Mucosa of rectum (tissue), 2 donors: Measurements from ENCODE around the gene TTC3.

Experiments used
- H3K27ac ChIP-seq, 2 donors: one replicate each; pipeline ENCODE4 v1.7.0; 2013; ENCODE audit warnings: inconsistent platforms in 2 of 2, low read depth in 2 of 2, low read length in 2 of 2
- H3K27me3 ChIP-seq, 2 donors: one replicate each; pipeline ENCODE4 v1.7.0; 2013; ENCODE audit warnings: low read length in 2 of 2; ENCODE audit not compliant: control insufficient read depth in 2 of 2, insufficient read depth in 2 of 2
- H3K36me3 ChIP-seq, 2 donors: one replicate each; pipeline ENCODE4 v1.7.0; 2013; ENCODE audit warnings: low read length in 2 of 2; ENCODE audit not compliant: control insufficient read depth in 2 of 2, insufficient read depth in 2 of 2
- H3K4me1 ChIP-seq, 2 donors: one replicate each; pipeline ENCODE4 v1.7.0; 2013; ENCODE audit warnings: low read length in 2 of 2, mild to moderate bottlenecking in 1 of 2; ENCODE audit not compliant: control insufficient read depth in 2 of 2, insufficient read depth in 2 of 2
- H3K4me3 ChIP-seq, 2 donors: one replicate each; pipeline ENCODE4 v1.7.0; 2013; ENCODE audit warnings: low read length in 2 of 2
- H3K9ac ChIP-seq, 2 donors: one replicate each; pipeline ENCODE4 v1.7.0; 2013; ENCODE audit warnings: low read length in 2 of 2, low read depth in 1 of 2, mild to moderate bottlenecking in 1 of 2
- H3K9me3 ChIP-seq, 2 donors: one replicate each; pipeline ENCODE4 v1.7.0; 2013; ENCODE audit warnings: low read length in 2 of 2; ENCODE audit not compliant: control insufficient read depth in 2 of 2
- donor health status: healthy.
- donor health status: Normal muscosa, but diverticular disease.

Gene TTC3

GRCh38 chr21:37183749-37184148 lies 110.7 kb downstream of the TTC3 start:
- H3K36me3 ChIP-seq = peaks cover 38 to 41% of the 10 kb centered on the region in 2 donors
- peaks cover 0 to 2% of the 10 kb centered on the region in 2 donors for H3K4me1 ChIP-seq
- H3K27me3 ChIP-seq = no peaks in the 10 kb centered on the region

GRCh38 chr21:37184784-37185593 lies 111.9 kb downstream of the TTC3 start:
- Histone ChIP-seq H3K4me3 (no peak overlapping the region), H3K9ac (no peak overlapping the region), H3K27ac (no peak overlapping the region), H3K9me3 (no peaks in the 10 kb centered on the region), H3K36me3 (peaks cover 35 to 43% of the 10 kb centered on the region in 2 donors), H3K27me3 (no peaks in the 10 kb centered on the region), H3K4me1 (peaks cover 0 to 2% of the 10 kb centered on the region in 2 donors)

More at GRCh38 chr21:37183749-37184148, 110.7 kb downstream of the TTC3 start:
- H3K27ac ChIP-seq = no peak overlapping the region
- H3K9me3 ChIP-seq = no peaks in the 10 kb centered on the region
- H3K4me3 ChIP-seq = no peak overlapping the region
- no peak overlapping the region for H3K9ac ChIP-seq

DNA sequence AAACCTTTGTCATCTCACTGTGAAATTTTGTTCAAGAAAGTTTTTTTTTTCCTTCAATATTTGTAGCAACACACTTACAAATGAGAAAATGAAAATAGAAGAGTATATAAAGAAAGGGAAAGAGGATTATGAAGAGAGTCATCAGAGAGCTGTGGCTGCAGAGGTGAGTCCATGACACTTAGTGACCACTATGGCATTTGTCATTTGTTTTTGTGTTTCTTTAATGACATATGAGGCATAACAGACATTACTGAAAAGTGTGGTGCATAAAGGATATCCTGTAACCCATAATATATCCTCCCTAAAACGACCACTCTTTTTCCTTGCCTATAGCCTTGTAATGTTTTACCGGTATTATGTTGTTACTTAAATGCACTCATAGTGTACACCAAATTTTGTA lies 113.9 kb downstream of the TTC3 start:
- Histone ChIP-seq H3K27ac (no peak overlapping the region), H3K9me3 (no peaks in the 10 kb centered on the region), H3K36me3 (peaks cover 33 to 50% of the 10 kb centered on the region in 2 donors), H3K4me1 (no peaks in the 10 kb centered on the region), H3K4me3 (no peak overlapping the region), H3K27me3 (no peaks in the 10 kb centered on the region), H3K9ac (no peak overlapping the region)

- H3K9me3 ChIP-seq = no peaks in the 10 kb centered on the region
- H3K9ac ChIP-seq = no peak overlapping the region
- no peak overlapping the region for H3K27ac ChIP-seq
- peaks cover 35 to 50% of the 10 kb centered on the region in 2 donors for H3K36me3 ChIP-seq
- H3K4me1 ChIP-seq = no peaks in the 10 kb centered on the region
- H3K4me3 ChIP-seq = no peak overlapping the region
- H3K27me3 ChIP-seq = no peaks in the 10 kb centered on the region
Measured at GRCh38 chr21:37188825-37189224, 115.8 kb downstream of the TTC3 start.

DNA sequence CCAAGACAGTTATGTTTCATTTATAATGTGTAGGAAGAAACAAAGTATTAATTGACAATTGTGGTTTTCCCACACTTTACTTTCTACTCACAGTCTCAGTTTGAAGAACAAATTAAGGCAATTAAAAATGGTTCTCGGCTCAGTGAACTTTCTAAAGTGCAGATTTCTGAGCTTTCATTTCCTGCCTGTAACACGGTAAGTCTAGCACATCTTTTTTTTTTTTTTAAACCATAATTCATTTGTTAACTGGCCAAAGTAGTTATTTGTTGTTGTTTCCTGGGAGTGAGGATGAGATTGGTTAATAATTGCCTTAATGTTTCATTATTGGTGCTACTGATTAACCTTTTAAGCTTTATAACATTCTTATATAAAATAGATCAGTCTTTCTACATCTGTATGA lies 119.0 kb downstream of the TTC3 start:
- Histone ChIP-seq H3K36me3 (peaks cover 52 to 60% of the 10 kb centered on the region in 2 donors), H3K27me3 (no peaks in the 10 kb centered on the region), H3K27ac (no peak overlapping the region)

DNA sequence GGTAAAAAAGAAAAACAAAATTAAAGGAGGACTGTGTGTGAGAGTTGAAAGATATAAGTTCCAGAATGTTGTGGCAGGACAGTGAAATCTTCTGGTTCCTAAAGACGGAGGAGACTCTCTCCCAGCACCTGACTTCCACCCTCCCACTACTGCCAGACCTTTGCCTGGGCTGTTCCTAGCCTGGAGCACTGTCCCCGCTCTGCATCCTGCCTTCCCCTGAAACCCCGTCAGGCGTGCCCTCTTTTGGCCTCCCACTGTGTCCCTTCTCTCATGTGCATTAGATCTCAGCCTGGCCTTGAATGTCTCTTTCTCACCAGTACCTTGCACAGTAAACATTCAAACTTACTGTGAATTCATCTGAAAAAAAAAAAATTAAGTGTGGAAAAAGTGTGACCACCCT lies 120.0 kb downstream of the TTC3 start:
- H3K9me3 ChIP-seq = no peaks in the 10 kb centered on the region
- no peak overlapping the region for H3K9ac ChIP-seq
- H3K27ac ChIP-seq = no peak overlapping the region
- H3K36me3 ChIP-seq = peaks cover 45 to 52% of the 10 kb centered on the region in 2 donors
- no peaks in the 10 kb centered on the region for H3K4me1 ChIP-seq
- H3K27me3 ChIP-seq = no peaks in the 10 kb centered on the region
- no peak overlapping the region for H3K4me3 ChIP-seq

More for the DNA sequence above, 119.0 kb downstream of the TTC3 start:
- Histone ChIP-seq H3K9ac (no peak overlapping the region), H3K9me3 (no peaks in the 10 kb centered on the region), H3K4me1 (no peaks in the 10 kb centered on the region), H3K4me3 (no peak overlapping the region)

- Histone ChIP-seq H3K4me3 (no peak overlapping the region), H3K36me3 (peaks cover 47 to 52% of the 10 kb centered on the region in 2 donors), H3K27me3 (no peaks in the 10 kb centered on the region), H3K9ac (no peak overlapping the region), H3K4me1 (no peaks in the 10 kb centered on the region), H3K27ac (no peak overlapping the region), H3K9me3 (no peaks in the 10 kb centered on the region)
Measured at GRCh38 chr21:37193676-37194075, 120.6 kb downstream of the TTC3 start.

- Histone ChIP-seq H3K4me1 (peaks cover 0 to 5% of the 10 kb centered on the region in 2 donors), H3K27ac (no peak overlapping the region), H3K9ac (no peak overlapping the region), H3K9me3 (no peaks in the 10 kb centered on the region), H3K27me3 (no peaks in the 10 kb centered on the region), H3K4me3 (no peak overlapping the region), H3K36me3 (peaks cover 55 to 57% of the 10 kb centered on the region in 2 donors)
Measured at GRCh38 chr21:37195059-37195458, 122.0 kb downstream of the TTC3 start.

DNA sequence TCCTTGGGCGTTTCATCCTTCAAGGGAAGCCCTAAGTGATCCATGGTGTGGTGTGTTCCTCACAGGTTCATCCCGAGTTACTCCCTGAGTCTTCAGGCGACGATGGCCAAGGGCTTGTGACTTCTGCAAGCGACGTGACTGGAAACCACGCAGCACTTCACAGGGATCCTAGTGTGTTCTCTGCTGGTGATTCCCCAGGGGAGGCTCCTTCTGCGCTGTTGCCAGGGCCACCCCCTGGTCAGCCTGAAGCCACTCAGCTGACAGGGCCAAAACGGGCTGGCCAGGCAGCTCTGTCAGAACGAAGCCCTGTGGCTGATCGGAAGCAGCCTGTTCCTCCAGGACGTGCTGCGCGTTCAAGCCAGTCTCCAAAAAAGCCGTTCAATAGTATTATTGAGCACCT lies 122.6 kb downstream of the TTC3 start:
- H3K27me3 ChIP-seq = no peaks in the 10 kb centered on the region
- peaks cover 0 to 5% of the 10 kb centered on the region in 2 donors for H3K4me1 ChIP-seq
- no peak overlapping the region for H3K4me3 ChIP-seq
- H3K9ac ChIP-seq = no peak overlapping the region
- H3K9me3 ChIP-seq = no peaks in the 10 kb centered on the region
- H3K36me3 ChIP-seq = peaks cover 56 to 60% of the 10 kb centered on the region in 2 donors
- H3K27ac ChIP-seq = no peak overlapping the region

- H3K36me3 ChIP-seq = peaks cover 62 to 66% of the 10 kb centered on the region in 2 donors
Measured at GRCh38 chr21:37196847-37197246, 123.8 kb downstream of the TTC3 start.

More at GRCh38 chr21:37196847-37197246, 123.8 kb downstream of the TTC3 start:
- no peak overlapping the region for H3K4me3 ChIP-seq
- no peaks in the 10 kb centered on the region for H3K27me3 ChIP-seq
- H3K4me1 ChIP-seq = peaks cover 0 to 5% of the 10 kb centered on the region in 2 donors
- H3K9me3 ChIP-seq = no peaks in the 10 kb centered on the region
- H3K27ac ChIP-seq = no peak overlapping the region
- H3K9ac ChIP-seq = no peak overlapping the region
